Cardiac septum (tissue), 1 donor: ENCODE results near the gene CSNK2A2. TPM values are rescaled to one million over a fixed set of nuclear protein-coding genes. Genes with fewer than 3 reads are reported as not detected.

Experiments
- DNase-seq: peaks from one replicate; pipeline ENCODE4 v3.0.0-alpha.2; 2020; ENCODE audit warnings: low spot score
- intact Hi-C: fragments of 100-400 bp; cut with DNase I; formaldehyde crosslinking; loops from one replicate; pipeline ENCODE4 v1.14.0; 2022
- total RNA-seq: library from RNA; stranded (reverse); fragmentation: NEBNext Ultra II Directional; extraction: Animal tissue kit (Norgen Biotek cat#: 25700); gene quantifications from one replicate; pipeline ENCODE4 v1.2.1, GENCODE V29; 2021
- donor health status: DM: no; HTN: no; CAD: no.

Gene CSNK2A2
- total RNA-seq, 1 donor from 2014 or later: 35.8 TPM

DNA sequence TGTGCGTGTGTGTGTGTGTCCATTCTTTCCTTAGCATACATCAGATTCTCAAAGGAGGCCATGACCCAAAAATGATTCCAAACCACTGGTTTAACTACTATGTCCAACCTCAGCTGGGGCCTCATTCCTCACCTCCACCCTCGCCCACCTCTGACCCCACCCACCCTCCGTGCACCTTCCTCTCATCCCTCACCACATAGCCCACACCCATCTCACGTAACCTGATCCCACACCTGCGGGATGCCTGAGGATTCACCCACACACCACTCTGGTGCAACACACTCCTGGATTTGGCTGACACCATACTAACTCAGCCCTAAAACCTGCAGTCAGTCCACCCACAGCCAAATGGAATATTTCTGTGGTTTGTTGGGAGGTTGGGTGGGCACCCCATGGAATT lies 3.3 kb upstream of the CSNK2A2 start:
- intact Hi-C loops: no loop called here
- DNase-seq: no peak

DNA sequence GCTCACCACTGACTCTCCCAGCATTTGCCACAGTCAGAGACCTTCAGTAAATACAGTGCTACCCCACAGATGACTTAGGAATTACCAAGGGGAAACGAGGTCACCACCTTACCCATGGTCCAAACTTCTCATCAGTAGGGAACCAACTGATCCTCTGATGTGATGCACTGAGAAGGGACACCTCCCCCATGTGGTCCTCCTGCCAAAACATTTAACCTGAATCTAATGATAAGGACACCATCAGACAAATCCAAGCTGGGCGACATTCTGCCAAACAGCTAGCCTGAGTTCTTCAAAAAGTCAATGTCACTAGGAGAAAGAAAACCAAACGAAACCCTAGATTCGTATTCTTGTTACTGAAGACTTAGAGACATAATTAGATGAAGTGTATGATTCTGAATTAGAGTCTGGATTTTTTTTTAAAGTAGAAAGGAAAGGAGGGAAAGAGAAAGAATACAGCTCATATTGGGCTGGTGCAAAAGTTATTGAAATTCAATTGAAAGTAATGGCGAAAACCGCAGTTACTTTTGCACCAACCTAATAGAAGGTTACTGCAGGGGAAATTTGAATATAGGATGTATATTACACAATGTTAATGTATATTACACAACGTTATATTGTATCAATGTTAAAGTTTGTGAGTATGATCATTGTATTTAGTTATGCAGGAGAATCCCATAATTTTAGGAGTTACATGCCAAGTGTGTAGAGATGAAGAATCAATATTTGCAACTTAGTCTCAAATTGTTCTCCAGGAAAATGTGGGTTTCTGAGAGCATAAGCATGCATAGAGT lies 2.3 kb upstream of the CSNK2A2 start:
- no peak for DNase-seq
- intact Hi-C loops: no loop called here

- no peak for DNase-seq
- intact Hi-C loops: loop anchor here (5.0 kb wide), 1 partner anchor 167 kb away; no protein-coding TSS in a partner anchor
Observed at GRCh38 chr16:58198803-58199411, 1.0 kb upstream of the CSNK2A2 start.

- no peak for DNase-seq
- intact Hi-C loops: loop anchor here (5.0 kb wide), 1 partner anchor 165 kb away; no protein-coding TSS in a partner anchor
Observed at GRCh38 chr16:58197314-58198012, 443 bp downstream of the CSNK2A2 start.

DNA sequence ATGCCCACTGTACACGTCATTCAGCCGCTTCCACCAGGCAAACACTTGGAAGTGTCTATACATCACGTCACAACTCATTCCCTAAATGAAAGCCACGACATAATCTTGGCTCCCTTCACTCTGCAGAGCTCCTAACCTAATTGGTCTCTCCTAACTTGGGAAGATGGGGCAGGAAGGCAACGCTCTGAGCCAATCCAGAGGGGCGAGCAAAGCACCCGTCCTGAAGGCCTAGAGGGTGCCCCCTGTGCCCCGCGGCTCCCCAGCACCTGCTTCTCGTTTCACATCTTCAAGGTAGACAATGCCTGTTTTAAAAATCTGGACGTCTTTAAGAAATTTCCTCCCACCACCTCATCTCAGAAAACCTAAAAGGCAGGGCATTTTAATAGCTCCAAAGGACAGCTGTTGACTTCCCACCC lies 1.0 kb downstream of the CSNK2A2 start:
- intact Hi-C loops: loop anchor here (5.0 kb wide), 1 partner anchor 165 kb away; no protein-coding TSS in a partner anchor

DNA sequence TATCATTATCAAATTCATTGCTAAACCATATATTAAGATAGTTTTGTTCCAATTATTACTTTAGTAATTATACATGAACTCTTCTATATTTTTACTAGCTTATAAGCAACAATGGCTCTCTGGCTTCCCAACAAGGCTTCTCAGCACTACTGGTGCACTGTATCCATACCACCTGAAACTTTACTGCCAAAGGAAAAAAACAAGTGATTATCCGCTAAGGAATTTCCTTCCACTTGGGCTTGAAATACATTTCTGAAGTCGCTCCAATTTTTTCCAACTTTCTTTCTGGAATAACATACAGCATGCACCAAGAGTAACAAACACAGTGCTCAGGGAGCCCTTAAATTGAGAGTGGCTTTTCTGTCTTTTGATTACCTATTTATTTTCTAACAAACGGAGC lies 2.1 kb downstream of the CSNK2A2 start:
- DNase-seq: no peak
- intact Hi-C loops: loop anchor here (5.0 kb wide), 1 partner anchor 163 kb away; no protein-coding TSS in a partner anchor

More for the DNA sequence above, 1.0 kb downstream of the CSNK2A2 start:
- DNase-seq: no peak

DNA sequence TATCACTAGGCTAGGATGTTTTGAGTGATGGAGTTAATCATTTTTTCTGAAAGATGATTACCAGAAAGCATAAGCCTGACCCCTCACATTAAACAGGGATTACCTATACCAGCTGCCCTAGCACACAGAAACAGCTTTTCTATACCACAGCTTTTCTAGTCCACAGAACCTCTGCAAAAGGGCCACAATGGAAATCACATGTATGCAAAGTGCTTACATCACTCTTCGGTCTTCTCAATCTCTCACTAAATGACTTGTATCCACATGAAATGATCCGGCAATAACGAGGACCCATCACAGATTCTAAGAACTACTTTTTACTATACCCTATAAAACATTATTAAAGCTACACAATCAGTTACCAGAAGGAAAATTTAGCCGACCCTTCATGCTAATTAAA lies 2.6 kb downstream of the CSNK2A2 start:
- intact Hi-C loops: loop anchor here (5.0 kb wide), 1 partner anchor 163 kb away; no protein-coding TSS in a partner anchor

DNA sequence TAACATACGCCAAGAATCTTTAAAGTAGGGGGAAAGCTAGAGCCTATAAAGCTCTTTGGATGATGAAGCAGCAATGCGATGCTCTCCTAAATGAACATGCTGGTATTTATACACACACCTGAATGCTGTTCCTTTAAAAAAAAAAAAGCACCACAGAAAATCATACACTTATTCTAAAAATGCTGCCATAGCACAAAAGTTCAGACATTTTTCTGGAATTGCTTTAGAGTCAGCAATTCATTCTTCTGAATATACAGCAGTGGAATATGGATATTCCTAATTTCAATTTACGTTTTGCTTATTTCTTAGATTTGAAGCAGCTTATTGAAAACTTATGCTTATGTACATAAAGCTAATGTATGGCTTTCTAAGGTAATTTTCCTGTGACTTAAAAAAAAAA lies 3.1 kb downstream of the CSNK2A2 start:
- intact Hi-C loops: loop anchor here (5.0 kb wide), 1 partner anchor 162 kb away; no protein-coding TSS in a partner anchor
- DNase-seq: no peak

More for the DNA sequence above, 2.6 kb downstream of the CSNK2A2 start:
- no peak for DNase-seq

GRCh38 chr16:58187665-58188421 lies 10.1 kb downstream of the CSNK2A2 start:
- intact Hi-C loops: loop anchor here (10.0 kb wide), 1 partner anchor 53 kb away; no protein-coding TSS in a partner anchor
- DNase-seq: no peak

GRCh38 chr16:58187092-58187491 lies 10.8 kb downstream of the CSNK2A2 start:
- no peak for DNase-seq
- intact Hi-C loops: loop anchor here (10.0 kb wide), 1 partner anchor 52 kb away; no protein-coding TSS in a partner anchor

DNA sequence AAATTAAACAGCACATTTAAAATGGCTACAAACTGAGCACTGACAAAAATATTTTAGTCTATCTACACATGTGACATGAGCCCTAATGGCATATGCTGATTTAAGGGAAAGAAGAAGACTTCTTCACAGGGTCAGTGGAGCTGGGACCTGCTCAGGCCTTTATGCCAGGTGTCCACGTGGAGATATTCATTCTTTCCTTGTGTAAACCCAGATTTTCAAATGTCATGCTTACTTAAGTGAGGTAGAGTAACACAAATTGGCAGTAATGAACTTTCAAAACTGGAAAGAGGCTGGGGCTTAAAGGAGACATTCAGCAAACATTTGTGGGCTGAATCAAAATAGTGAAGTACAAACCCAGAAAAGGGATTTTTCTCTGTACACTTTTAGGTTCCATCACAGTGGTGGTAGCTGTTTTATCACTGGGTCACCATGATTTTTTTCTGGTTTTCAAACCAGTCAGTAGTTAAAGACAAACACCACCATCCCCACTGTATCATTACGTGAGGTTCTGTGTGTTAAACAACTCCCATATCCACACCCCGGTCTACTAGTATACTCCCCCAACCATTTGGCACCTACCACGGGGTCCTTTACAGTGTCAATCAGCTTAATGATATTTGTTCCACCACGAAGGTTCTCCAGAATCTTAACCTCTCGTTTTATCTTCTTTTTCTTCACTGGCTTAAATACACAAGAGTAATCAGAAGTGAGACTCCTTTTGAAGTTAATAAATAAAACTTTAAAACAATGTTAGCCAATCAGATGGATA lies 11.5 kb downstream of the CSNK2A2 start:
- DNase-seq: no peak
- intact Hi-C loops: loop anchor here (10.0 kb wide), 1 partner anchor 52 kb away; no protein-coding TSS in a partner anchor

DNA sequence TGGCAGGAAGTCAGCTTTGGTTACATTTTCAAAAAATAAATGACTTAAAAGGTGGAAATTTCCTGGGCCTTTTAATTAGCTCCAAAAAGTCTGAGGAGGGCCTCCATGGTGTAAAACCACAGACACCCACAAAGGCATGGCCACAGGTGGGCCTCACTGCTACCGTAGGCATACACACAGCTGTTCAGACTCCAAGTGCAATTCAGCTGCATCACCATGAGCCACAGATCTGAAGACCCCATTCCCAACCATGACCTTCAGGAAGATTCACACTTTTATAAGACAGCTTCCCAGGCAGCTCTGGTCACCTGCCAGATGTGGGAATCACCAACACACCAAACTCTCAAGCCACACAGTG lies 20.6 kb downstream of the CSNK2A2 start:
- intact Hi-C loops: no loop called here

DNA sequence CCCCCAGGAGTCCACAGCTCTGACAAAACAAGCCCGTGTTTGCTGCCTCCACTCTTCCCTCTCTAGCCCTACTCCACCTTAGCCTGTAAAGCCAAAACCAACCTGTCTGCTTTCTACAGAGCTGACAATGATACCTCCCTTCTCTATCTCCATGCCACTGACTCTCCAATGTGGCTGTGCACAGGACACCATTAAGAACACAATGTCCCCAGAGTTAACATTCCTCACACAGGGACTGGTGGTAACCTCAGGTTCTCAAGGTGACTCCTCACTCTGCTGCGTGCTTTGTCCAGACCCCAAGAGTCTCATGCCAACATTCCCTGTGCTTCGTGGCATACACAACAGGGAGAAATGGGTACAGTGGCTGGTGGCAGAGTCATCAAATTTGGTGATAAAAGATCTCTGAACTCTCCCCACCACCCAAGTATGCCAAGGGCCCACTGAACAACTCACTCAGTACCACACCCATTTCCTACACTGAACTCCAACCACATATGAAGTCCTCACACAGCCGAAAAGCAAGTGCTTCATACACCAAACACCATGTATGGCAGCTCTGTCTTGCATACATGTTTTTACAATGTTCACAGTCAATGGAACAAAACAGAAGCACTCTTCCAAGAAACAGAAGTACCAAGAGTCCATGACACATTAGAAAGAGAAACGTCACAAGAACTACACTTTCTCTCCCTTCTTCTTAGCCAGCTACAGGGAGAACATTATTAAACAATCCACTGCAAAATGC lies 21.1 kb downstream of the CSNK2A2 start:
- DNase-seq: no peak
- intact Hi-C loops: no loop called here

More for the DNA sequence above, 20.6 kb downstream of the CSNK2A2 start:
- DNase-seq: no peak

DNA sequence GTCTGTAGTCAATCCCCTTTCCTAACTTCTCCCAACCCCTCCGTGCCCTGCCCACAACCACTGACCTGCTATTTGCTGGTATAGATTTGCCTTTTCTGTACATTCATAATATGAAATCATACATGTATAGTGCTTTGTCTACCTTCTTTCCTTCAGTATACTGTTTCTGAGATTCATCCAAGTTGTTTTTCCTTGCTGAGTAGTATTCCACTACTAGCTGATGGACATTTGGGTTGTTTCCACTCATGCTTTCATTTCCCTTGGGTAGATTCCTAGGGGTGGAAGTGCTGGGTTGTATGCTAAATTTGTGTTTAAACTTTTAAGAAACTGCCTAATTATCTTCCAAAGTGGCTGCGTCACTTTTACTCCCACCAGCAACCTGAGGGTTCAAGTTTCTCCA lies 27.7 kb downstream of the CSNK2A2 start:
- intact Hi-C loops: no loop called here
- no peak for DNase-seq

DNA sequence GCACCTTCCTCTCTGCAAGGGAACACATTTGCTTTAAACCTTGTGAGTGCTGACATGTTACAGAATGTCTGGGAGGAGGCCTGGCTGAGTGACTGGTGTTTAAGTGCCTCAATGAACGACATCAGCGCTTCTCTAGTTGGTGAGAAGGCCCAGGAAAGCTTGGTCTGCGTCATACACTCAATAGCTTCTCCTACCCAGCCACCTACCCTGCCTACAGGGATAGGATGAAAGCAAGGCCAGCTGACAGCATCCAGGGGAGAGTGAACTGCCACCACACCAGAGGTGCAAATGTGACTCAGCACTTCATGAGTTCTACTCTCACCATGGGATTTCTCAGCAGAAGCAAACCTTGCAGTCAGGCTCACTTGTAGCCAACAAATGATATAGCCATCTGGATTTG lies 37.1 kb downstream of the CSNK2A2 start:
- intact Hi-C loops: no loop called here
- DNase-seq: no peak

- intact Hi-C loops: no loop called here
- DNase-seq: no peak
Observed at GRCh38 chr16:58158725-58159124, 39.2 kb downstream of the CSNK2A2 start.

GRCh38 chr16:58157951-58158540 lies 39.9 kb downstream of the CSNK2A2 start:
- DNase-seq: no peak
- intact Hi-C loops: no loop called here

GRCh38 chr16:58157239-58157638 lies 40.7 kb downstream of the CSNK2A2 start:
- no peak for DNase-seq
- intact Hi-C loops: no loop called here
